CD14-positive monocyte (primary cell): ENCODE results near the gene FGFR1OP2. TPM values are rescaled to one million over a fixed set of nuclear protein-coding genes. Genes with fewer than 3 reads are reported as not detected.

Source experiments
- DNase-seq, 3 donors: peaks; one replicate each; pipeline ENCODE4 v3.0.0-alpha.2; 2011 to 2022
- H2AFZ ChIP-seq: 2 replicates; pipeline ENCODE4 v1.6.0; 2012; ENCODE audit warnings: mild to moderate bottlenecking, low read depth, low read length, inconsistent platforms; ENCODE audit not compliant: insufficient read depth, poor library complexity, severe bottlenecking
- H3K27ac ChIP-seq, 2 donors: 1 replicate in 1 of 2; 2 replicates in 1 of 2; pipeline ENCODE4 v1.5.1; 2012 to 2013; ENCODE audit warnings: low read length in 2 of 2, control low read depth in 1 of 2, inconsistent platforms in 1 of 2, low read depth in 1 of 2, mild to moderate bottlenecking in 1 of 2
- H3K27me3 ChIP-seq, 2 donors: one replicate each; pipeline versions ENCODE4 v1.6.0 to v1.6.1; 2011 to 2013; ENCODE audit warnings: low read length in 2 of 2; ENCODE audit not compliant: control insufficient read depth in 2 of 2, insufficient read depth in 2 of 2
- H3K36me3 ChIP-seq, 2 donors: replicated peaks in 1 of 2; 1 replicate in 1 of 2; 2 replicates in 1 of 2; pipeline versions ENCODE4 v1.5.1 to v1.6.1; 2012 to 2013; ENCODE audit warnings: low read length in 2 of 2, control low read depth in 1 of 2, inconsistent platforms in 1 of 2, mild to moderate bottlenecking in 1 of 2; ENCODE audit not compliant: insufficient read depth in 2 of 2, control insufficient read depth in 1 of 2
- H3K4me1 ChIP-seq, 2 donors: 1 replicate in 1 of 2; 2 replicates in 1 of 2; pipeline versions ENCODE4 v1.5.1 to v1.6.1; 2012 to 2013; ENCODE audit warnings: low read length in 2 of 2, control low read depth in 1 of 2, inconsistent platforms in 1 of 2, mild to moderate bottlenecking in 1 of 2, moderate library complexity in 1 of 2; ENCODE audit not compliant: insufficient read depth in 2 of 2, control insufficient read depth in 1 of 2
- H3K4me2 ChIP-seq: replicated peaks from 2 replicates; pipeline ENCODE3; 2012; ENCODE audit warnings: low read length, moderate library complexity, mild to moderate bottlenecking; ENCODE audit not compliant: poor library complexity, severe bottlenecking; ENCODE audit errors: extremely low read depth
- H3K4me3 ChIP-seq, 3 experiments: fragments of 200-600 bp in 1 of 3; sonication (generic) in 1 of 3; replicated peaks in 1 of 3; 1 replicate in 2 of 3; 2 replicates in 1 of 3; pipeline ENCODE4 v1.5.1; 2011 to 2013; ENCODE audit warnings: low read length in 3 of 3, mild to moderate bottlenecking in 3 of 3, control low read depth in 2 of 3, low read depth in 2 of 3, inconsistent platforms in 1 of 3, moderate library complexity in 1 of 3
- H3K79me2 ChIP-seq: 2 replicates; pipeline ENCODE4 v1.6.0; 2012; ENCODE audit warnings: mild to moderate bottlenecking, control low read depth, inconsistent platforms, low read length, moderate library complexity; ENCODE audit not compliant: insufficient read depth
- H3K9ac ChIP-seq: 2 replicates; pipeline ENCODE4 v1.6.0; 2017; ENCODE audit warnings: low read length, mild to moderate bottlenecking; ENCODE audit not compliant: insufficient read depth, poor library complexity, severe bottlenecking
- H3K9me3 ChIP-seq, 2 donors: replicated peaks in 1 of 2; 1 replicate in 1 of 2; 2 replicates in 1 of 2; pipeline versions ENCODE4 v1.5.1 to v1.6.1; 2012 to 2013; ENCODE audit warnings: low read length in 2 of 2, control low read depth in 1 of 2; ENCODE audit not compliant: control insufficient read depth in 1 of 2, insufficient read depth in 1 of 2
- H4K20me1 ChIP-seq: 2 replicates; pipeline ENCODE4 v1.6.0; 2012; ENCODE audit warnings: mild to moderate bottlenecking, low read length, control low read depth, moderate library complexity; ENCODE audit not compliant: insufficient read depth
- H3K27ac Mint-ChIP-seq, 7 donors: one replicate each; pipeline ENCODE4 v1.8.0; 2020; ENCODE audit warnings: mild to moderate bottlenecking in 7 of 7, mixed read lengths in 7 of 7, moderate library complexity in 6 of 7, inconsistent platforms in 2 of 7
- H3K27me3 Mint-ChIP-seq, 3 donors: one replicate each; pipeline ENCODE4 v1.8.0; 2021 to 2022; ENCODE audit warnings: low read depth in 3 of 3, mild to moderate bottlenecking in 3 of 3, mixed read lengths in 3 of 3, moderate library complexity in 3 of 3, inconsistent platforms in 1 of 3
- H3K36me3 Mint-ChIP-seq, 2 donors: one replicate each; pipeline ENCODE4 v1.8.0; 2020; ENCODE audit warnings: mixed read lengths in 2 of 2, inconsistent platforms in 1 of 2, mild to moderate bottlenecking in 1 of 2
- H3K4me1 Mint-ChIP-seq: one replicate; pipeline ENCODE4 v1.8.0; 2020; ENCODE audit warnings: mild to moderate bottlenecking, mixed read lengths
- H3K4me3 Mint-ChIP-seq, 2 donors: one replicate each; pipeline ENCODE4 v1.8.0; 2020; ENCODE audit warnings: mild to moderate bottlenecking in 2 of 2, mixed read lengths in 2 of 2, moderate library complexity in 1 of 2
- H3K9me3 Mint-ChIP-seq, 7 donors: one replicate each; pipeline ENCODE4 v1.8.0; 2020 to 2022; ENCODE audit warnings: mixed read lengths in 7 of 7, mild to moderate bottlenecking in 6 of 7, moderate library complexity in 6 of 7, inconsistent platforms in 2 of 7
- CTCF ChIP-seq: fragments of 200-600 bp; IDR thresholded peaks from one replicate; pipeline ENCODE4 v1.8.0; 2022; ENCODE audit warnings: antibody characterized with exemption, mild to moderate bottlenecking
- WGBS: methylation state at CpG from one replicate; pipeline ENCODE4 v1.1.5; 2013; ENCODE audit warnings: missing lambda C conversion rate; ENCODE audit not compliant: insufficient coverage; 5-methylcytosine and 5-hydroxymethylcytosine counted together
- intact Hi-C, 2 donors: fragments of 100-400 bp; cut with micrococcal nuclease; formaldehyde crosslinking; loops; one replicate each; pipeline versions ENCODE4 v1.15.0 to v1.15.1; 2023
- polyA plus RNA-seq, 3 donors: library from polyadenylated mRNA; depleted of rRNA in 1 of 3; unstranded in 2 of 3; stranded (reverse) in 1 of 3; fragments of 300-500 nt in 2 of 3; fragments of >200 nt in 1 of 3; fragmentation: Illumina TruSeq in 2 of 3; gene quantifications; 1 replicate in 2 of 3; 2 replicates in 1 of 3; pipeline ENCODE4 v1.2.3, GENCODE V29; 2012 to 2021

Gene FGFR1OP2
- polyA plus RNA-seq, 3 donors, result 29.8 to 68.9 (median 66.4) TPM

- no peak overlapping the region for H3K9ac ChIP-seq
- peaks cover 98% of the 10 kb centered on the region for H3K79me2 ChIP-seq
- intact Hi-C loops, result no loop called here
- no peak overlapping the region for H3K4me2 ChIP-seq
- H3K4me3 ChIP-seq, result no peak overlapping the region
- Mint-ChIP-seq H3K4me3 (no peak overlapping the region), H3K4me1 (peaks cover 56% of the 10 kb centered on the region), H3K27me3 (no peaks in the 10 kb centered on the region), H3K9me3 (no peaks in the 10 kb centered on the region), H3K36me3 (peaks cover 9 to 11% of the 10 kb centered on the region in 2 donors), H3K27ac (peak overlapping the region in 2 of 7 donors; percentile 12 to 37)
- TF ChIP-seq CTCF, result no peak
- DNase-seq, result no peak
- no CpG with 5 or more reads among the region's 2 CpGs for WGBS
- H3K4me1 ChIP-seq, result peaks cover 32 to 42% of the 10 kb centered on the region in 2 donors
- H3K27ac ChIP-seq, result peak overlapping the region in 1 of 2 donors; percentile 38
- no peaks in the 10 kb centered on the region for H3K9me3 ChIP-seq
- no peaks in the 10 kb centered on the region for H3K36me3 ChIP-seq
- no peak overlapping the region for H2AFZ ChIP-seq
- no peaks in the 10 kb centered on the region for H3K27me3 ChIP-seq
- peaks cover 35% of the 10 kb centered on the region for H4K20me1 ChIP-seq
These were observed 68.7 kb downstream of the FGFR1OP2 start for GRCh38 chr12:27006797-27007467.

- TF ChIP-seq CTCF, result no peak
These were observed 69.8 kb downstream of the FGFR1OP2 start for GRCh38 chr12:27008081-27008480.

More at GRCh38 chr12:27008081-27008480, 69.8 kb downstream of the FGFR1OP2 start:
- H3K9me3 ChIP-seq, result no peaks in the 10 kb centered on the region
- H3K9me3 Mint-ChIP-seq, result no peaks in the 10 kb centered on the region
- intact Hi-C loops, result no loop called here
- H3K27ac Mint-ChIP-seq, result peak overlapping the region; percentile 69 to 89 (median 80)
- no peak overlapping the region for H3K9ac ChIP-seq
- WGBS, result no CpG with 5 or more reads among the region's 5 CpGs
- DNase-seq, result peak in 2 of 3 donors; percentile 27 to 51
- H3K4me1 ChIP-seq, result peaks cover 39 to 46% of the 10 kb centered on the region in 2 donors
- H3K4me3 ChIP-seq, result no peak overlapping the region
- H3K27me3 ChIP-seq, result no peaks in the 10 kb centered on the region
- H4K20me1 ChIP-seq, result peaks cover 33% of the 10 kb centered on the region
- peaks cover 99% of the 10 kb centered on the region for H3K79me2 ChIP-seq
- no peak overlapping the region for H3K4me2 ChIP-seq
- H3K27ac ChIP-seq, result peak overlapping the region in 1 of 2 donors; percentile 38
- H3K4me1 Mint-ChIP-seq, result peaks cover 59% of the 10 kb centered on the region
- H2AFZ ChIP-seq, result no peak overlapping the region
- no peaks in the 10 kb centered on the region for H3K27me3 Mint-ChIP-seq
- H3K36me3 ChIP-seq, result no peaks in the 10 kb centered on the region
- peaks cover 5 to 8% of the 10 kb centered on the region in 2 donors for H3K36me3 Mint-ChIP-seq
- no peak overlapping the region for H3K4me3 Mint-ChIP-seq
